Stimulated activated memory B cell treated with anti-CD40 and anti-IgM and Interleukin-4, amounts not matched to agents 10 μg/mL and 1 μg/mL and 100 μg/mL, for 72 hours (primary cell): ENCODE measurements around the gene IRF9.

Experiments
- ATAC-seq: fragments of 150-1000 bp; cut with Tn5 transposase; 2 replicates; pipeline ENCODE4 v1.10.0; 2021
- H3K27ac Mint-ChIP-seq: one replicate; pipeline ENCODE4 v1.8.0; 2022; ENCODE audit warnings: mild to moderate bottlenecking, mixed read lengths
- H3K27me3 Mint-ChIP-seq: one replicate; pipeline ENCODE4 v1.8.0; 2022; ENCODE audit warnings: mixed read lengths
- H3K36me3 Mint-ChIP-seq: one replicate; pipeline ENCODE4 v1.8.0; 2022; ENCODE audit warnings: mixed read lengths
- H3K4me1 Mint-ChIP-seq: one replicate; pipeline ENCODE4 v1.8.0; 2022; ENCODE audit warnings: mixed read lengths
- H3K4me3 Mint-ChIP-seq: one replicate; pipeline ENCODE4 v1.8.0; 2022; ENCODE audit warnings: mild to moderate bottlenecking, moderate library complexity, mixed read lengths
- H3K9me3 Mint-ChIP-seq: one replicate; pipeline ENCODE4 v1.8.0; 2022; ENCODE audit warnings: mixed read lengths

The IRF9 gene, protein sequence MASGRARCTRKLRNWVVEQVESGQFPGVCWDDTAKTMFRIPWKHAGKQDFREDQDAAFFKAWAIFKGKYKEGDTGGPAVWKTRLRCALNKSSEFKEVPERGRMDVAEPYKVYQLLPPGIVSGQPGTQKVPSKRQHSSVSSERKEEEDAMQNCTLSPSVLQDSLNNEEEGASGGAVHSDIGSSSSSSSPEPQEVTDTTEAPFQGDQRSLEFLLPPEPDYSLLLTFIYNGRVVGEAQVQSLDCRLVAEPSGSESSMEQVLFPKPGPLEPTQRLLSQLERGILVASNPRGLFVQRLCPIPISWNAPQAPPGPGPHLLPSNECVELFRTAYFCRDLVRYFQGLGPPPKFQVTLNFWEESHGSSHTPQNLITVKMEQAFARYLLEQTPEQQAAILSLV

DNA sequence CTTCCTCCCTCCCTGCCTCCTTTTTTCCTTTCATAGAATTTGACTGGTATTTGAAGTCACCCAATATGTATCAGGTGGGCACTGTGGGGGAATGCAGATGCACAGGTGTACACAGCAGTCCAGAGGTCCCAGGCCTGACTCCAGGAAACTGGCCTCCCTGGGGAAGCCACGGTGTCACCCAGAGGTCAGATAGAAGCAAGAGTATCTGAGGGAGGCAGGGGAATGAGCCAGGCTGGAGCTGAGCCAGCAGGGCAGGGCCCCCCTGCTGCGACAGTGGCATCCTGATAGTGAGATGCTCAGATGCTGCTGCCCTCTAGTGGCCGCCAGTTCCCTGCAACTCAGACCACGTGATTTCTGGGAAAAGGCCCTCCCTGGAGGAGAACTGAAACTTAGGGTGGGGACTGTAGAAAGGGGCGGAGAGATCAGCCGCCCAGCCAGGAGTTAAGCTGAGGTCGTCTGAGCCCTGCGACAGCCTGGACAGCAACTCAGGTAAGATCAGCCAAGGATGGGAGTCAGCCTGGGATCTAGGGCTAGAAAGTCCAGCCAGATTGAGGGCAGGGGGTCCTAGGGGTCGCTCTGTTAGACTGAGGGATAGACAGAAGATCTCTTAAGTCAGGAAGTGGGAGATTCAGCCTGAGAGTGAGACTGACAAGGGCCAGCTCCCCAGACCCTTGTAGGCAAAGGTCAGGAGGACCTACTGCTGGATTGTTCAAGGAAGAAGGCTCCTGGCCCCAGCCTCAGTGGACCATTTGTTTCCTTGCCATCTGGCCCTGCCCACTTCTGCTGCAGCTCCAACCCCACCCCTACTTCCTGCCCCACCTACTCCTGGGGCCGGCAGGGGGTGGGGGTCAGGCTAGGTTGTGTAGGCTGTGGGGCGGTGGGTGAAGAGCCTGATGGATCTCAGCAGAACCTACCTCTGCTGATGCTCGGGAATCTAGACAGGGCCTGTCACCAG lies at the start of gene IRF9:
IRF9 (plus strand) TSS at position 416 of the 955 bp plus-strand sequence. CDS start 880 bp downstream, outside the sequence.
- H3K36me3 Mint-ChIP-seq, result peaks cover 81% of the 10 kb centered on the region
- H3K27me3 Mint-ChIP-seq, result no peaks in the 10 kb centered on the region
- peak within 1 kb of the TSS; percentile 90 for H3K27ac Mint-ChIP-seq
- peaks cover 57% of the 10 kb centered on the region for H3K4me1 Mint-ChIP-seq
- peak within 1 kb of the TSS; percentile 93 for H3K4me3 Mint-ChIP-seq
- peak; percentile 97 for ATAC-seq
- H3K9me3 Mint-ChIP-seq, result no peaks in the 10 kb centered on the region

DNA sequence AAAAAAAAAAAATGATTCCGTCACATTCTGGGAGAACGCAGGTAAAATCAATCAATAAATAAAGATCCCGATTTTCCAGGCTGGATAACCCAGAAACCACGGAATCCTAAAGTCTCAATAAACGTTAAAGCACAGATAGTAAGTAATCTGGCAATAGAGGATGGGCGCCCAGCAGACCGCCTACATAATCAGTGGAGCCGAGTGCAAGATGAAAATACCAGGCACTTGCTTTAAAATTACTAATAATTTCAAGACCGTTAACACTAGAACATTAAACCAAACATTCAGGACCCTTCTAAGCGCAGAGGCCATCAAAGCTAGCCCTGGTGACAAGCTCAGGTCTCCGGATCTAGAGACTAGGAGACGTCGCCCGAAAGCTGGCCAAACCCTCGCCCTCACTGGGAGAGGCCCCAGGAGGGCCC lies 47.7 kb upstream of the IRF9 start:
- no peak for ATAC-seq
- Mint-ChIP-seq H3K4me3 (peak overlapping the region; percentile 98), H3K9me3 (no peaks in the 10 kb centered on the region), H3K27ac (peak overlapping the region; percentile 99), H3K27me3 (no peaks in the 10 kb centered on the region), H3K36me3 (peaks cover 27% of the 10 kb centered on the region), H3K4me1 (peaks cover 37% of the 10 kb centered on the region)

DNA sequence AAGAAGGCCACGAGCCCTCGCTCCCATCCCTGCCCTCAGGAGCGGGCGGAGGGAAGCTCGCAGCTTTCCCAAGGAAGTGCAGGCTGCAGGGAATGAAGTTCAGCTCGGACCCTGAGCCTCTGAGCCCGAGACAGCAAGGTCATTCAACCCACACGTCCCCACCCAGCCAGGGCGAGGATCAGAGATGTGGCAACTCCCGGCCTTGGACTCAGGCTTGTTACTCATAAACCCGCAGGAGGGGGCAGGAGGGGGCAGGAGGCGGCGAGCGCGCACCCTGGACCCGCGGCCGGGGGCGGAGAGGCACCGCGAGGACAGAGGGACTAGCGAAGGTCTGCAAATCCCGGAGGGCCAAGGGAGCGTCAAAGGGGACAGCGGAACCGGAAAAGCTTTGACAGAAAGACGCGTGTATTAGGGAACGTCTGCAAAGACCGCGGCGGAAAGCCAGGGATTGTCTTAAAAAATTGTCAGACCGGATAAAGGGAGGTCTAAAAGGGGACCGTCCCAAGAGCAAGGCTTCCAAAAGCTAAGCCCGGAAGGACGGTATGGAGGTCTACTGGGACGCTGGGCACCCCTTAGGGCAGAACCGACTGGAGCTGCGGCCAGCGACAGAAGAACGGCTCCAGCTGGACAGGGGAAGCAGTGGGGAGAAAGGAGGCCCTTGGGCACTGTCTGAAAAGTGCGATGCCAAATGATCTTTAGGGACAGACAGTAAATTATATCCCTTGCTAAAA lies 47.1 kb upstream of the IRF9 start:
- Mint-ChIP-seq H3K9me3 (no peaks in the 10 kb centered on the region), H3K27me3 (no peaks in the 10 kb centered on the region), H3K36me3 (peaks cover 33% of the 10 kb centered on the region), H3K27ac (peak overlapping the region; percentile 99), H3K4me3 (peak overlapping the region; percentile 98), H3K4me1 (peaks cover 36% of the 10 kb centered on the region)
- ATAC-seq, result peak; percentile 57

DNA sequence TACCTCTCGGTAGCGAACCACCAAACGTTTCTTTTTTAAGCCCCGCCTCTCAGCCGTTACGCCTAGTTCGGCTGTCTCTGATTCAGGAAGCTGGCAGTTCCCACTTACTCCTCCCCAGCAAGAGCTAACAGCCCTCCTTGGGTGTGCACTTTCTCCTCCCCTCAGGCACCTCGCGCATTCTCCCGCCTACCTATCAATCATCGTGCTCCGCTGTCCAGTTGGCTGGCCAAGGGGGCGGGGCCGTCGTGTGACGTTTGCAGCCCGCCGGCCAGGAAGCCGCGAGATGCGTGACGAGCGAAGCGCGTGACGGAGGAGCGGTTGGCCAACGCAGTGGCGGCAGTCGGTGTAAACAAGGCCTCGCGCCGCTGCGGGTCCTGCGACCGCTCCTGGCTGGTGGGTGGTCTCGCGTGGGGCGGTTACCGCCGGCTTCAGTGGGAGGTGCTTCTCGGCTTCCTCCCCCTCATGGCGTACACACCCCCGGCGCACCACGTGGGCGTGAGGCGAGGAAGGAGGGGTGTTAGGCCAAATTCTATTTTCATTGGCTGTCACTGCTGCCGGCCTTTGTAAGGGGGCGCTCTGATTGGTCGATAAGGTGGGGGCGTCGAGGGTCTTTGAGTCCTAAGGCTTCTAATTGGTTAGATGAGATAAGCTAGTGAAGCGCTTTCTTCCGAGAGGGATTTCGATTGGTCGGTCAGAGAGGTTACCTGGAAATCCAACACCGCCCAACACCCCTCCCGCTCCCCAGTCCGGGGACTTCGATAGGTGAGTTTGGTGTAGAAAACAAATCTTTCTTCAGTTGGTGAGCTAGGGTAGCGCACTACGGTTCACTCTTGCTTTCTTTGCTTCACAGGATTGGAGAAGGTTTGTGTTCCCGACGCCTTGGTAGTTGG lies 46.3 kb upstream of the IRF9 start, which contains the start of the genes DCAF11 and NRL:
DCAF11 (plus strand) TSS at position 246 of the 890 bp plus-strand sequence. CDS start 818 bp downstream, outside the sequence.
NRL (minus strand) TSS at position 418 of the 890 bp plus-strand sequence. CDS start 32,101 bp downstream, outside the sequence.
- Mint-ChIP-seq H3K27me3 (no peaks in the 10 kb centered on the region), H3K4me3 (peak within 1 kb of the TSS; percentile 98), H3K9me3 (no peaks in the 10 kb centered on the region), H3K4me1 (peaks cover 35% of the 10 kb centered on the region), H3K36me3 (peaks cover 41% of the 10 kb centered on the region), H3K27ac (peak within 1 kb of the TSS; percentile 99)
- peak; percentile 96 for ATAC-seq

DNA sequence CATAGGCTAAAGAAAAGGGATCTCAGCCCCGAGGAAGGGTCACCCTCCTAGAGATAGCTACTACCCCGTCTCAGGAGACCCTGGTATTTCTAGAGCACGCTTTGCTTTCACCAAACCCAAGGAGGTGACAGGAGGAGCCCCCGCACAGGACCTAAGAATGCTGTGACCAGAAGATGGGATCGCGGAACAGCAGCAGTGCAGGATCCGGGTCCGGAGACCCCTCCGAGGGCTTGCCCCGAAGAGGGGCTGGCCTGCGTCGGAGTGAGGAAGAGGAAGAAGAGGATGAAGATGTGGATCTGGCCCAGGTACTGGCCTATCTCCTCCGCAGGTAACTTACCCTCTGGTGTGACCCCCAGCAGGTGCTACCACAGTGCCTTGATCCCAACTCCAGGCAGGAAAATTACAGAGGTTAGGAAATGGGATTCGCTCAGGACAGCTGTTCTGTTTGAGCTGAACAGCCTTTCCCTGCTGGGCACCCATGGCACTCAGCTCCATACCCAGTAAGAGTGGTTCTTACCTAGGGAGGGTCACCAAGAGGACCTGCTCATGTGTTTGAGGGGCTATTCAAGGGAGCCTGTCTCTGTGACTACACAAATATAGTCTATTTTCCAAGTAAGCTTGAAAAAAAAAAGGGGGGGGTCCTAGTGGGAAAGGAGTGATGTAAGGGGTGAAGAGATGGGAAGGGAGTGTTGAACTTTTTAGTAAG lies 45.5 kb upstream of the IRF9 start:
- peaks cover 43% of the 10 kb centered on the region for H3K36me3 Mint-ChIP-seq
- no peaks in the 10 kb centered on the region for H3K27me3 Mint-ChIP-seq
- ATAC-seq, result no peak
- H3K9me3 Mint-ChIP-seq, result no peaks in the 10 kb centered on the region
- peak overlapping the region; percentile 98 for H3K4me3 Mint-ChIP-seq
- peak overlapping the region; percentile 99 for H3K27ac Mint-ChIP-seq
- peaks cover 35% of the 10 kb centered on the region for H3K4me1 Mint-ChIP-seq

DNA sequence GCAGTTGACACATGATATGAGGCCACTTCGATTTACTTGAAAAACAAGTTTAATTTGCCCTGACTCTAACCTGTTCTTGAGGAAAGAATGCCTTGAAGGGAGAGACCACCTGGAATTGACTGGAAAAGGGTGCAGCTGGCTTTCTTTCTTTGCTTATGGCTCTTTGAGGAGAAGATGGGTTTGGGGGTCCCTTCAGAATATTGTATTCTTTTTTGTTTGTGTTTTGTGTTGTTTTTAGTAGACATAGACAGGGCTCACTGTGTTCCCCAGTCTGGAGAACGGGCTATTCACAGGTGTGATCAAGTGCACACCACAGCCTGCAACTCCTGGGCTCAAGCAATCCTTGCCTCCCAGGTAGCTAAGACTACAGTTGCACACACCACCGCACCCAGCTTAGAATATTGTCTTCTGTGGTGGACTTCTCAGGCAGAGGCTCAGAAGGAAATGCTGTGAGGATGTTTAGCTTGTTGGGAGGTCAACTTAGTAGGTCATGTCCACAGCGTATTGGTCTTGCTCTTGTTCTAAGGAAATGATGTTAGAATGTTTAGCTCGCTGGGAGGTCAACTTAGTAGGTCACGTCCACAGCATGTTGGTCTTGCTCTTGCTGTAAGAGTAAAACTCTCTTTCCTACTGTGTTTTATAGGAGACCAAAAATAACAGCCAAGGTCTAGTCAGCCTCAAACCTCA lies 44.8 kb upstream of the IRF9 start:
- Mint-ChIP-seq H3K27me3 (no peaks in the 10 kb centered on the region), H3K4me3 (peak overlapping the region; percentile 98), H3K36me3 (peaks cover 48% of the 10 kb centered on the region), H3K4me1 (peaks cover 35% of the 10 kb centered on the region), H3K9me3 (no peaks in the 10 kb centered on the region), H3K27ac (peak overlapping the region; percentile 99)
- ATAC-seq, result no peak

DNA sequence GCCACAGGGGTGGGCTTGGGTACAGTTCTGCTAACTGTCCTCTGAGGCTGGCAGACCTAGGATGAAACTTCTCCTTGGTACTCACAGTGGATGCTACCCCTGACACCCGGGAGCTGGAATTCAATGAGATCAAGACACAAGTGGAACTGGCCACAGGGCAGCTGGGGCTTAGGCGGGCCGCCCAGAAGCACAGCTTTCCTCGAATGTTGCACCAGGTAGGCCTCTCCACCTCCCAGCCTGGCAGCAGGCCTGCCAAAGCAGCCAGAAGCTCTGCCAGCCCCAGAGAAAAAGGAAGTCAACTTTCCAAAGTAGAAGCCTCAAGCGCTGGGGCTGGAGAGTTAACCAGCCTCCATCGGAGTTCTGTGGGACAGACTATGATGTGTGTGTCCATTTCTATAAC lies 43.9 kb upstream of the IRF9 start:
- Mint-ChIP-seq H3K4me3 (no peak overlapping the region), H3K36me3 (peaks cover 54% of the 10 kb centered on the region), H3K9me3 (no peaks in the 10 kb centered on the region), H3K27me3 (no peaks in the 10 kb centered on the region), H3K4me1 (peaks cover 42% of the 10 kb centered on the region), H3K27ac (peak overlapping the region; percentile 99)
- ATAC-seq, result no peak

DNA sequence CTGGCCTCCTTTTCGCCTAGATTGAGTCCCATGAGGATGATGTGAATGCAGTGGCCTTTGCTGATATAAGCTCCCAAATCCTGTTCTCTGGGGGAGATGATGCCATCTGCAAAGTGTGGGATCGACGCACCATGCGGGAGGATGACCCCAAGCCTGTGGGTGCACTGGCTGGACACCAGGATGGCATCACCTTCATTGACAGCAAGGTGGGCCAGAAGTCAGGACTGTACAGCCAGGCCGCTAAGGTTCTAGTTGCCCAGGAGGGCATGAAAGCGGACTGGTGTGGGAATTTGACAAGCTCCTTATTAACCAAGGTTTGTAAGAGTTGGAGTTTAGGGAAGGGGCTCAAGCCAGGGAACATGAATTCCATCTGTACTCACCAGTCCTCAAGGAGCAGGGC lies 41.4 kb upstream of the IRF9 start:
- H3K36me3 Mint-ChIP-seq, result peaks cover 68% of the 10 kb centered on the region
- no peak for ATAC-seq
- H3K27ac Mint-ChIP-seq, result no peak overlapping the region
- no peak overlapping the region for H3K4me3 Mint-ChIP-seq
- H3K9me3 Mint-ChIP-seq, result no peaks in the 10 kb centered on the region
- H3K27me3 Mint-ChIP-seq, result no peaks in the 10 kb centered on the region
- peaks cover 66% of the 10 kb centered on the region for H3K4me1 Mint-ChIP-seq

DNA sequence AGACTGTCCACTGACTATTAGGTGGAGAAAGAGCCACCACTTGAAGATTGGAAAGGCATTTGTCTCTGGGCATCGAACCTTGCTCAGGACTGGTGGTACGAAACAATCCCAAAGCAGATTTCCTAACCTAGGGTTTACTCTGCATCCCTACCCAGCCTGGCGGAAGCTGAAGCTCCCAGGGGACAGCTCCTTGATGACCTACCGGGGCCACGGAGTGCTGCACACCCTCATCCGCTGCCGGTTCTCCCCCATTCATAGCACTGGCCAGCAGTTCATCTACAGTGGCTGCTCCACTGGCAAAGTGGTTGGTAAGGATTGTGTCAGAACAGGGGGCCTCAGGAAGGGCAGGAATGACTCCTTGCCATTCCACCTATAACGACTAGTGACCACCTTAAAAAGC lies 39.9 kb upstream of the IRF9 start:
- Mint-ChIP-seq H3K27ac (peak overlapping the region; percentile 92), H3K27me3 (no peaks in the 10 kb centered on the region), H3K4me1 (peaks cover 62% of the 10 kb centered on the region), H3K36me3 (peaks cover 60% of the 10 kb centered on the region), H3K4me3 (no peak overlapping the region), H3K9me3 (no peaks in the 10 kb centered on the region)
- ATAC-seq, result no peak

DNA sequence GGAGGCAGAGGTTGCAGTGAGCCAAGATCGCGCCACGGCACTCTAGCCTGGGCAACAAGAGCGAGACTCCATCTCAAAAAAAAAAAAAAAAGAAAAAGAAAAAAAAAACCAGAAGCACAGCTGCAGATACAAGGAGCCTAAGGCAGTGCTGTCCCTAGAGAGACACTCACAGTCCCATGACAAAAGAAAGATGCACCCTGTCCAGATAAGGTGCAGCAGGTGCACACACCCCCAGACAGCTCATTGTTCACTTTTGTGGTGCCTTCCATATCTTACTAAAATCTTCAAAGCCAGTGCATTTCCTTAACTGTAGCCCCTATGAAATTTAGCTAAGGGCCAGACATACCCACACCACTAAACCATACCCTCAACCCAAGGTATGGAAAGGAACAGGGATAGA lies 38.6 kb upstream of the IRF9 start:
- peak overlapping the region; percentile 92 for H3K27ac Mint-ChIP-seq
- peak overlapping the region; percentile 8 for H3K4me3 Mint-ChIP-seq
- H3K9me3 Mint-ChIP-seq, result no peaks in the 10 kb centered on the region
- peak; percentile 68 for ATAC-seq
- no peaks in the 10 kb centered on the region for H3K27me3 Mint-ChIP-seq
- peaks cover 50% of the 10 kb centered on the region for H3K4me1 Mint-ChIP-seq
- H3K36me3 Mint-ChIP-seq, result peaks cover 50% of the 10 kb centered on the region

DNA sequence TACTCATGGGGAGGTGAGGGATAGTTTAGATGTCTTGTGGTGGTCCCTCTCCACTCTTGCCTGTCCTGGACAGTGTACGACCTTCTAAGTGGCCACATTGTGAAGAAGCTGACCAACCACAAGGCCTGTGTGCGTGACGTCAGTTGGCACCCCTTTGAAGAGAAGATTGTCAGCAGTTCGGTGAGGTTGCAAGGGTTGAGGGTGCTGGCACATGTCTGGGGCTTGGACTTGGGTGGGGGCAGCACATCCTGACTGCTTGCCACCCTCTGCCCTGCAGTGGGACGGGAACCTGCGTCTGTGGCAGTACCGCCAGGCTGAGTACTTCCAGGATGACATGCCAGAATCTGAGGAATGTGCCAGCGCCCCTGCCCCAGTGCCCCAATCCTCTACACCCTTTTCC lies 38.2 kb upstream of the IRF9 start:
- H3K36me3 Mint-ChIP-seq, result peaks cover 45% of the 10 kb centered on the region
- H3K27ac Mint-ChIP-seq, result peak overlapping the region; percentile 92
- no peaks in the 10 kb centered on the region for H3K27me3 Mint-ChIP-seq
- H3K4me3 Mint-ChIP-seq, result peak overlapping the region; percentile 8
- ATAC-seq, result no peak
- H3K4me1 Mint-ChIP-seq, result peaks cover 48% of the 10 kb centered on the region
- H3K9me3 Mint-ChIP-seq, result no peaks in the 10 kb centered on the region

DNA sequence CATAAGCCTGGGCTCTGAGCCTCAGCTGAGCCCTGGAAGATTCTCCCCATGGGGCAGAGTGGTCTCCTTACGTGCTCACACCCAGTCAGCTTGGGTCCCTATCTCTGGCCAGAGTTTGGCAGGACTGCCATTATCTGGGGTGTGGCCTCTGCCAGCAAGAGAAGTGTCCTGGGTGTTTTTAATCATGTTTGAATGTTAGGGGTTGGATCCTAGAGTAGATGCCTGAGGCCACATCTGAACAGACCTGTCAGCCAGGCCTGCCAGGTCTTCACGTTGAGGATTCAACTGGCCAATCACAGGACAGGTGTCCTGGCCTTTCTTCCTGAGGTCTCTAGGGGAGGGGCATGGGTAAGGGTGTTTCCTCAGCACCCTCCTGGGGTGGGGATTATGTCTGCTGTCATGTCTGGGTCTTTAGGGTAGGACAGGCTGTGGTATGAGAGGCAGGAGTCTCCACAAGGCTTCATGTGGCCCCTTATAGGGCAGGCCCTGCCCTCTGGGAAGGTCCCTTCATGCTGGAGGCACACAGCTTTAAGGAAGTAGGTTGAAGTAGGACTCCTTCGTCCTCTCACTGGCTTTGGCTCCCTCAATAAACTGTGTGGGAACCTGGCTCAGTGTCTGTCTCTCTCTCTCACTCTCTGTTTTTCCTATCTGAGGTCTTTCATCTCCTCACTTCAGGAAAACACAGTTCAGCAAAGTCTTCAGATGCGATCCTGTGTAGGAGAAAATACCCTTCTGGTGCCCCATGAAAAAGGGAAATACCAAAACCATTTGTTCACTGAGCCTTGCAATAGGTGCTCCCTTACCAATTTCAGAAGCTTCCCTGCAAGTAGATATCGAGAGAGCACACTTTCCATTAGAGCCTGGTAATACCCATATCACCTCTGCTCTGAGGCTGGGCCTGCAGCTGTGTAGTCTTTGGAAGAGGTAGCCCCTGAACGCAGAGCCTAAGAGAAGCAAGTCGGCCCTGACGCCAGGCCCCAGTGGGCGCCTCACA lies 37.3 kb upstream of the IRF9 start:
- Mint-ChIP-seq H3K27ac (peak overlapping the region; percentile 92), H3K4me1 (peaks cover 46% of the 10 kb centered on the region), H3K36me3 (peaks cover 38% of the 10 kb centered on the region), H3K9me3 (no peaks in the 10 kb centered on the region), H3K4me3 (peak overlapping the region; percentile 27), H3K27me3 (no peaks in the 10 kb centered on the region)
- ATAC-seq, result peak; percentile 95
